GM23248 (cell line): ENCODE measurements around the gene LARP4B. TPM values are rescaled to one million over a fixed set of nuclear protein-coding genes. Genes with fewer than 3 reads are reported as not detected.

ENCODE experiments used
- DNase-seq: peaks from one replicate; pipeline ENCODE4 v3.0.0-alpha.2; 2015
- H2AFZ ChIP-seq: fragments of 200-600 bp; sonication (generic); 2 replicates; pipeline ENCODE4 v1.6.1; 2016; ENCODE audit warnings: antibody characterized with exemption
- H3F3A ChIP-seq: fragments of 200-600 bp; sonication (generic); 2 replicates; pipeline ENCODE4 v1.6.1; 2016; ENCODE audit warnings: mild to moderate bottlenecking, antibody characterized with exemption, mixed run types; ENCODE audit not compliant: insufficient read depth
- H3K27ac ChIP-seq: fragments of 200-600 bp; sonication (generic); 2 replicates; pipeline ENCODE4 v1.5.1; 2016; ENCODE audit warnings: mild to moderate bottlenecking
- H3K27me3 ChIP-seq: fragments of 200-600 bp; sonication (generic); replicated peaks from 2 replicates; pipeline ENCODE4 v1.6.1; 2016; ENCODE audit warnings: mild to moderate bottlenecking; ENCODE audit not compliant: insufficient read depth
- H3K36me3 ChIP-seq: fragments of 200-600 bp; sonication (generic); 2 replicates; pipeline ENCODE4 v1.6.1; 2016; ENCODE audit warnings: low read depth, mild to moderate bottlenecking
- H3K4me1 ChIP-seq: fragments of 200-600 bp; sonication (generic); 2 replicates; pipeline ENCODE4 v1.6.1; 2016; ENCODE audit warnings: mild to moderate bottlenecking; ENCODE audit not compliant: insufficient read depth
- H3K4me2 ChIP-seq: fragments of 200-600 bp; sonication (generic); one replicate; pipeline ENCODE4 v1.6.1; 2016; ENCODE audit warnings: mild to moderate bottlenecking; ENCODE audit not compliant: unreplicated experiment
- H3K4me3 ChIP-seq: fragments of 200-600 bp; sonication (generic); 2 replicates; pipeline ENCODE4 v1.5.1; 2016; ENCODE audit warnings: mild to moderate bottlenecking
- H3K79me2 ChIP-seq: fragments of 200-600 bp; sonication (generic); 2 replicates; pipeline ENCODE4 v1.6.1; 2016; ENCODE audit warnings: mild to moderate bottlenecking; ENCODE audit not compliant: insufficient read depth
- H3K9ac ChIP-seq: fragments of 200-600 bp; sonication (generic); 2 replicates; pipeline ENCODE4 v1.6.1; 2016; ENCODE audit warnings: mild to moderate bottlenecking
- H3K9me2 ChIP-seq: fragments of 200-600 bp; sonication (generic); 2 replicates; pipeline ENCODE4 v1.6.1; 2016; ENCODE audit warnings: mixed run types, mild to moderate bottlenecking, moderate library complexity; ENCODE audit not compliant: insufficient read depth
- H3K9me3 ChIP-seq: fragments of 200-600 bp; sonication (generic); one replicate; pipeline ENCODE4 v1.6.1; 2017; ENCODE audit warnings: low read depth
- H4K20me1 ChIP-seq: fragments of 200-600 bp; sonication (generic); 2 replicates; pipeline ENCODE4 v1.6.0; 2016; ENCODE audit not compliant: insufficient read depth
- EZH2 ChIP-seq: fragments of 200-600 bp; sonication (generic); IDR thresholded peaks from 2 replicates; pipeline ENCODE4 v1.6.1; 2018; ENCODE audit warnings: antibody characterized with exemption, mild to moderate bottlenecking; ENCODE audit not compliant: insufficient read depth, poor library complexity, severe bottlenecking
- EZH2phosphoT487 ChIP-seq: fragments of 200-600 bp; sonication (generic); IDR thresholded peaks from 2 replicates; pipeline ENCODE4 v1.6.1; 2018; ENCODE audit warnings: antibody characterized with exemption, moderate library complexity, mild to moderate bottlenecking, low read depth; ENCODE audit not compliant: insufficient read depth
- WGBS, 2 experiments: methylation state at CpG; one replicate each; pipeline ENCODE4 v1.1.6; 2015 to 2017; ENCODE audit warnings: low lambda C conversion rate in 2 of 2, low coverage in 1 of 2; ENCODE audit errors: missing lambda C conversion rate in 2 of 2; 5-methylcytosine and 5-hydroxymethylcytosine counted together
- in situ Hi-C: fragments of 300-500 bp; cut with MboI; formaldehyde crosslinking; loops from 2 replicates; pipeline ENCODE4 v1.15.0; 2020
- polyA plus RNA-seq: library from polyadenylated mRNA; unstranded; fragments of >200 nt; fragmentation: Nextera tagmentation; extraction: Ambion mirVana; gene quantifications from 2 replicates; pipeline ENCODE4 v1.2.1, GENCODE V29; 2016
- total RNA-seq: library from RNA; depleted of rRNA; stranded (reverse); fragments of >200 nt; shearing (Covaris generic); gene quantifications from 2 replicates; pipeline ENCODE4 v1.2.3, GENCODE V29; 2014

Gene LARP4B
- total and polyA plus RNA-seq, 2 experiments from 2014 or later = 20.7 to 30.8 TPM

- TF ChIP-seq EZH2 (no peak), EZH2phosphoT487 (no peak)
- H3K4me1 ChIP-seq = peaks cover 18% of the 10 kb centered on the region; the same call in 1 of the 2 replicates
- peaks cover 95% of the 10 kb centered on the region for H3K79me2 ChIP-seq
- DNase-seq = peak; percentile 40
- no peaks in the 10 kb centered on the region for H4K20me1 ChIP-seq
- in situ Hi-C loops = no loop called here
- no peak overlapping the region for H2AFZ ChIP-seq
- no peaks in the 10 kb centered on the region for H3K27me3 ChIP-seq
- no peaks in the 10 kb centered on the region for H3K9me2 ChIP-seq
- H3K27ac ChIP-seq = peak overlapping the region; percentile 19; the same call in 1 of the 2 replicates
- no peak overlapping the region for H3K4me2 ChIP-seq
- peaks cover 32% of the 10 kb centered on the region for H3K36me3 ChIP-seq
- H3F3A ChIP-seq = peaks cover 5% of the 10 kb centered on the region; the same call in 1 of the 2 replicates
- 65 to 72% methylated on average over 8 of the region's 8 CpGs for WGBS, 2 experiments
- H3K9ac ChIP-seq = no peak overlapping the region
- H3K4me3 ChIP-seq = no peak overlapping the region
- H3K9me3 ChIP-seq = no peaks in the 10 kb centered on the region
These were observed 87.0 kb downstream of the LARP4B start for GRCh38 chr10:844552-844951.

GRCh38 chr10:843703-844102 lies 87.8 kb downstream of the LARP4B start:
- H4K20me1 ChIP-seq = no peaks in the 10 kb centered on the region
- H3K9me2 ChIP-seq = no peaks in the 10 kb centered on the region
- WGBS, 2 experiments = 80 to 83% methylated on average over 1 of the region's 1 CpG
- no peak overlapping the region for H3K9ac ChIP-seq
- peak; percentile 10 for DNase-seq
- TF ChIP-seq EZH2 (no peak), EZH2phosphoT487 (no peak)
- H3K79me2 ChIP-seq = peaks cover 95% of the 10 kb centered on the region
- H2AFZ ChIP-seq = no peak overlapping the region
- H3F3A ChIP-seq = peaks cover 5% of the 10 kb centered on the region; the same call in 1 of the 2 replicates
- in situ Hi-C loops = no loop called here
- no peak overlapping the region for H3K4me3 ChIP-seq
- H3K27ac ChIP-seq = peak overlapping the region; percentile 14; the same call in 1 of the 2 replicates
- no peak overlapping the region for H3K4me2 ChIP-seq
- peaks cover 30% of the 10 kb centered on the region for H3K36me3 ChIP-seq
- H3K27me3 ChIP-seq = no peaks in the 10 kb centered on the region
- peaks cover 18% of the 10 kb centered on the region; the same call in 1 of the 2 replicates for H3K4me1 ChIP-seq
- H3K9me3 ChIP-seq = no peaks in the 10 kb centered on the region

- Histone ChIP-seq H3K9me3 (no peaks in the 10 kb centered on the region), H2AFZ (no peak overlapping the region), H3K4me2 (no peak overlapping the region), H3K36me3 (peaks cover 30% of the 10 kb centered on the region), H3K27me3 (no peaks in the 10 kb centered on the region), H3K4me1 (peaks cover 18% of the 10 kb centered on the region; the same call in 1 of the 2 replicates), H4K20me1 (no peaks in the 10 kb centered on the region), H3K9me2 (no peaks in the 10 kb centered on the region), H3K27ac (no peak overlapping the region), H3F3A (peaks cover 5% of the 10 kb centered on the region; the same call in 1 of the 2 replicates), H3K79me2 (peaks cover 95% of the 10 kb centered on the region), H3K4me3 (no peak overlapping the region), H3K9ac (no peak overlapping the region)
- TF ChIP-seq EZH2 (no peak), EZH2phosphoT487 (no peak)
- WGBS, 2 experiments = 97 to 98% methylated on average over 6 of the region's 6 CpGs
- in situ Hi-C loops = no loop called here
- DNase-seq = no peak
These were observed 88.7 kb downstream of the LARP4B start for GRCh38 chr10:842795-843194.

- peaks cover 30% of the 10 kb centered on the region for H3K36me3 ChIP-seq
- TF ChIP-seq EZH2phosphoT487 (no peak), EZH2 (no peak)
- no peaks in the 10 kb centered on the region for H3K27me3 ChIP-seq
- peaks cover 5% of the 10 kb centered on the region; the same call in 1 of the 2 replicates for H3F3A ChIP-seq
- peaks cover 95% of the 10 kb centered on the region for H3K79me2 ChIP-seq
- WGBS, 2 experiments = 98 to 99% methylated on average over 5 of the region's 5 CpGs
- H3K9me3 ChIP-seq = no peaks in the 10 kb centered on the region
- in situ Hi-C loops = no loop called here
- no peaks in the 10 kb centered on the region for H4K20me1 ChIP-seq
- H3K9me2 ChIP-seq = no peaks in the 10 kb centered on the region
- no peak for DNase-seq
- H3K4me1 ChIP-seq = peaks cover 18% of the 10 kb centered on the region; the same call in 1 of the 2 replicates
- no peak overlapping the region for H3K4me3 ChIP-seq
- no peak overlapping the region for H3K4me2 ChIP-seq
- H3K27ac ChIP-seq = no peak overlapping the region
- H3K9ac ChIP-seq = no peak overlapping the region
- no peak overlapping the region for H2AFZ ChIP-seq
These were observed 90.0 kb downstream of the LARP4B start for GRCh38 chr10:841535-841934.
